Mammary epithelial cell (primary cell): ENCODE data around the gene SUGP1.

Source experiments
- EZH2 ChIP-seq: IDR thresholded peaks from 2 replicates; pipeline ENCODE4 v1.6.1; 2012; ENCODE audit warnings: low read length, inconsistent platforms, borderline replicate concordance
- TF ChIP-seq, protein P1 (sequence below), 2 donors: IDR thresholded peaks in 1 of 2; conservative IDR thresholded peaks in 1 of 2; 2 replicates each; pipeline ENCODE4 v1.5.1; 2011 to 2012; ENCODE audit warnings: inconsistent platforms in 2 of 2, low read length in 2 of 2, mild to moderate bottlenecking in 2 of 2, control low read depth in 1 of 2, low read depth in 1 of 2; ENCODE audit not compliant: insufficient read depth in 1 of 2; ENCODE audit errors: extremely low read depth in 1 of 2

GRCh38 chr19:19256072-19256969 lies 64.0 kb downstream of the SUGP1 start:
- TF ChIP-seq, protein P1, sequence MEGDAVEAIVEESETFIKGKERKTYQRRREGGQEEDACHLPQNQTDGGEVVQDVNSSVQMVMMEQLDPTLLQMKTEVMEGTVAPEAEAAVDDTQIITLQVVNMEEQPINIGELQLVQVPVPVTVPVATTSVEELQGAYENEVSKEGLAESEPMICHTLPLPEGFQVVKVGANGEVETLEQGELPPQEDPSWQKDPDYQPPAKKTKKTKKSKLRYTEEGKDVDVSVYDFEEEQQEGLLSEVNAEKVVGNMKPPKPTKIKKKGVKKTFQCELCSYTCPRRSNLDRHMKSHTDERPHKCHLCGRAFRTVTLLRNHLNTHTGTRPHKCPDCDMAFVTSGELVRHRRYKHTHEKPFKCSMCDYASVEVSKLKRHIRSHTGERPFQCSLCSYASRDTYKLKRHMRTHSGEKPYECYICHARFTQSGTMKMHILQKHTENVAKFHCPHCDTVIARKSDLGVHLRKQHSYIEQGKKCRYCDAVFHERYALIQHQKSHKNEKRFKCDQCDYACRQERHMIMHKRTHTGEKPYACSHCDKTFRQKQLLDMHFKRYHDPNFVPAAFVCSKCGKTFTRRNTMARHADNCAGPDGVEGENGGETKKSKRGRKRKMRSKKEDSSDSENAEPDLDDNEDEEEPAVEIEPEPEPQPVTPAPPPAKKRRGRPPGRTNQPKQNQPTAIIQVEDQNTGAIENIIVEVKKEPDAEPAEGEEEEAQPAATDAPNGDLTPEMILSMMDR (conservative IDR thresholded peaks at IDR 0.05 in 1 of 2, IDR thresholded peaks at IDR 0.05 in 1 of 2; ENCODE audit: extremely low read depth in 1 of 2, insufficient read depth in 1 of 2, low read depth in 1 of 2, low read length in 2 of 2) = no peak
- TF ChIP-seq EZH2 = no peak
